ENCODE data around the gene IMPDH1.

The IMPDH1 gene

DNA sequence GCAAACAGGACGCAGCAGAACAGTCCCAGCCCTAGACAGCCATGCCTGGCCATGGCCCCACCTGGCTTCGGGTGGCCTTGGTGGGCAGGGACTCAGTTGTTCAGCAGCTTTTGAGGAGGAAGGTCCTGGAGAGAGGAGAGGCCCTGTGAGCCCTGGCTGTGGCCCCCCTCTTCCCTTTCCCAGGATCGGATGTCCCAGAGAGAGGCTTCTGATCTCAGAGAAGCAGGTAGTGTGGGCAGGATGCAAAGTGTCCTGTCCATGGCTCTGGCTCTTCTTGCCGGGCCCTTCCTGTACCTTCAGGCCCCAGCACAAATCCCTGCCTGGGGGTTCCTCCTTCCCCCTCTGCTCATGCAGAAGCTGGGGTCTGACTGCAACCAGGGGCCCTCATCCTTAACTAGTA lies 49.8 kb downstream of the IMPDH1 start:
- DNase-seq (ENCODE audit: low read depth): no peak

DNA sequence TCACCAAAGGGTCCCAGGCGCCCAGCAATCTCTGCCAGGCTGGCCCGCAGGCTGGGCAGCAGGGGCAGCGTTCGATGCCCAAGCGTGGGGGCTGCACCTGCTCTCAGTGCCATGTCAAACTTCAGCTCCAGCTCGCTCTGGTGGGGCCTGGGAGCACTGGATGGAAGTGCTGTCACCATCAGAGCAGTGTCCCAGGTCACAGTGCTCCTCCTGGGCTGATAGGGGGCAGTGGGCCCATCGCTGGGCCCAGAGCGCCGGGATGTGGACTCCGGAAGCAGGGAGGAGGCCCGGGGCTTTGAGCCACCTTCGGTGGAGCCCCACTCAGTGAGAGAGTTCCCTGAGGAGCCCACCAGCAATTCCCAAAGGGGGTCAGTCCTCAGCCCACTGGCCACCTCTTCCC lies 50.4 kb downstream of the IMPDH1 start:
- DNase-seq (ENCODE audit: low read depth): no peak

DNA sequence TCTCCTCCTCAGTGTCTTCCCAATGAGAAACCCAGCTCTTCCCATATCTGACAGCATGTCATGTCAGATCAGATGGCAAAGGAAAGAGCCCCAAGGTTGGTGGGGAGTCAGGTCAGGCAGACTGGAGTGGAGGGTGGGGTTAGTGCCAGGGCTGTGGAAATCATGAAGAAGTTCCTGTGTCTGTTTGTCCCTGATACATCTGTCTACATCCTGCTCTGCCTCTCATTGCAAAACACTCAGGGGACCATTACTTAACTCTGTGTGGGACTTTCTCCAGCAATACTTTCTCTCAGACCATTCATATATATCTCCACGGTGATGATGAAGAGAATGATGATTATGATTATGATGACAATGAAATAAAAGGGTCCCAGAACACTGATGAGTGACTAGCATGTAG lies 51.5 kb downstream of the IMPDH1 start:
- no peak for DNase-seq (ENCODE audit: low read depth)

DNA sequence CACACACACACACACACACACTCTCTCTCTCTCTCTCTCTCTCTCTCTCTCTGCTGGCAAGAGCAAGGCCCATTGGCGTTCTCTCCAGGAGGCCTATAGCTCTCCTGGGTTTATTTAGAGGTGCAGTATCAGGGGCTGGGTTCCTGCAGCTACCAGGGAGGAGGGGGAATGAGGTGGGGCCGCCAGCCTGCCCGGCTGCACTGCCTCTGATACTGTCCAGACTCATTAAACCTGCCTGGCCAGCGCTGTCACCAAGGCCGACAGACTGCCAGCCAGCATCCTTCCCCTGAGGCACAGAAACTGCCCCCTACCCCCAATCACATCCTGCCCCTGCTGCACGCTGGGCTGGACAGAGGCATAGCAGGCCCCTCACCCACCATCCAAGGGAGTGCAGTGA lies 52.6 kb downstream of the IMPDH1 start:
- DNase-seq (ENCODE audit: low read depth): no peak

DNA sequence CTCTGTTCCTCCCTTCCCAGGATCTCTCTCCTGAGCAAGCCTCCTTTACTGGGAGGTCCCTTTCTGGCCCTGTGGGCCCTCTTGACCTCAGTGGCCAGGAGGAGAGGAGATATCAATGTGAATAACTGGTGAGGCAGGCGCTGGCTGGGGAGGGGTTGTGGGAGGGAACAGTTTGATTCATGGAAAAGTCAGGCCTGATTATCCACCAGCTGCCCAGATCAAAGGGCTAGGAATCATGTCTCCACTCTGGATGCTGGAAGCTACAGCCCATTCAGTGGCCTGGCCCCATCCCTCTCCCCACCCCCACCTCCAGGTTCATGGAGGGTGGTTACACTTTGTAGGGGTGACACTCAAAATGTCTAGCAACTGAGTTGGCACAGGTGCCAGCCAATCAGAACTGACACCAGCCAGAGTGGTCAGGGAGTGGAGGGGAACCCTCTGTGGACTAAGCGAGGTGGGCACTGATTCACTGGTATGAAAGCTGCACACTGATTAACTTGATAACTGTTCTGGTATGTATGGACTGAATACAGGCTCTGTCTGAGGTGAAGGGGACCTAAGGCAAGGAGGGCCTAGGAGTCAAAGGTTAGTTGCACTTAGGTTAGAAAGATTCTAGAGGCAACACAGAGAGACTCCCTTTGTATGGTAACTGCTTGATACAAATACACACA lies 53.1 kb downstream of the IMPDH1 start:
- no peak for DNase-seq (ENCODE audit: low read depth)

DNA sequence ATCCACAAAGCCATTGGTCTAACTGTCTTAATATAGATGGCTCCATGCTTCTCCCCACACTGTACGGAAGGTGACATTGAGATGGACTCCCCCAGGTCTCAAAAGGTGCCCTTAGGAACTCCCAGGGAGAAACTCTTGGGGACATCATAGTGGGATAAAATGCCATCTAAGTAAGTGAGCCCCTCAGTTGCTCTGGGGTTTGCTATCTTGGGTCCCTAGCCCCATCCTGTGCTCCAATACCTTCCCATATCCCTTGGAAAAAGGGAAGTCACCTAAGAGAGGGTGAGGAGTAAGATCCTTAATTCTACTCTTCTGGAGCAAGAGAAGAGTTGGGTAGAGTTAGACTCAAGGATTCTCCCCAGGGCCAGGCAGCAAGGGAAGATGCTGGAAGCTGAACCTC lies 56.2 kb downstream of the IMPDH1 start:
- no peak for DNase-seq (ENCODE audit: low read depth)

DNA sequence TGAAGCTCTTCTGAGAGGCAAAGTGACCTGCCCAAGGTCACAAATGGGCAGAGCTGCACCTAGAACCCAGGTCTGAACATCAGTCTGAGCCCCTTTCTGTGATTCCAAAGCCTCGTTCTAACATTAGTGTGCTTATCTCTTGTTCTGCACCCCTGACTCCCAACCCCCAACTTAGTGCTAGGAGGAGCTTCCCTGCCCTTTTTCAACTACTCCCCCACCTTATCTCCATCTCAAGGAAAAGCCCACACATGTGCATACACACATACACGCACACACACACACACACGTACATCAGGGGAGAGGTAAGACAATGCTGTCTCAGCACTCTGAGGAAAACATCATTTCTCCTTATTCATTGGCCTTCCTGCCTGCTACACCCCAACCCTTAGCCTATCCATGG lies 56.6 kb downstream of the IMPDH1 start:
- DNase-seq (ENCODE audit: low read depth): no peak

DNA sequence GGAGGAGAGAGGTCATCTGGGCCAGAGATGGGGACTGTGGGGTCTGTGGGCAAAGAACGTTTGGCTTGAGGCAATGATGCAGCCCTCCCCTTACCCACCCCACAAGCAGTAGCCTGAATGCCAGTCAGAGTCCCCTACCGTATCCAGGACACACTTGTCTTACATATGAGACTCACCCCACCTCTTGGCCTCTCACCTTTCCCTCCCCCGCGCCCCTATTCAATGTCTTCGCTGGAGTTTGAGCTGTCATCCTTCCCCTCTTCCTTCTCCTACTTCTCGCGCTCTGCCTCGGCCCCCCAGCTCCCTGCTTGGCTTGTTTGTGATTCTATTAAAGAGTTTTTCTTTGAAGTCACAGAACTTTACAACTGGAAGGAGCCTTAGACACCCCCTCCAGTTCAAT lies 57.1 kb downstream of the IMPDH1 start:
- no peak for DNase-seq (ENCODE audit: low read depth)

DNA sequence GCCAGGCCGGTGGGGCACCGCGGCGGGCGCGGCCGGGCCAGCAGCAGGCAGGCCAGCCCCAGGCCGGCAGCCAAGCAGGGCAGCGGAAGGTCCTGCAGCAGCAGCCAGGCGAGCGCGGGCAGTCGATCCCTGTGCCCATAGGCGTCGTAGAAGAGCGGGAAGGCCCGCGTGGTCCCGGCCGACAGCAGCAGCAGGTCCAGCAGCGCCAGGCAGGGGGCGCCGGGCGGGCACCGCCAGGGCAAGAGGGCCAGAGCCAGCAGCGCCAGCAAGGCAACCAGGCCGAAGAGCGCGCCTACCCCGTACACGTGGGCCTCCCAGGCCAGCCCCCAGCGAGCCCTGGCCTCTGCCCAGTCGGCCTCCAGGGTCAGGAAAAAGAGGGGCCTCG lies 57.6 kb downstream of the IMPDH1 start:
- no peak for DNase-seq (ENCODE audit: low read depth)

DNA sequence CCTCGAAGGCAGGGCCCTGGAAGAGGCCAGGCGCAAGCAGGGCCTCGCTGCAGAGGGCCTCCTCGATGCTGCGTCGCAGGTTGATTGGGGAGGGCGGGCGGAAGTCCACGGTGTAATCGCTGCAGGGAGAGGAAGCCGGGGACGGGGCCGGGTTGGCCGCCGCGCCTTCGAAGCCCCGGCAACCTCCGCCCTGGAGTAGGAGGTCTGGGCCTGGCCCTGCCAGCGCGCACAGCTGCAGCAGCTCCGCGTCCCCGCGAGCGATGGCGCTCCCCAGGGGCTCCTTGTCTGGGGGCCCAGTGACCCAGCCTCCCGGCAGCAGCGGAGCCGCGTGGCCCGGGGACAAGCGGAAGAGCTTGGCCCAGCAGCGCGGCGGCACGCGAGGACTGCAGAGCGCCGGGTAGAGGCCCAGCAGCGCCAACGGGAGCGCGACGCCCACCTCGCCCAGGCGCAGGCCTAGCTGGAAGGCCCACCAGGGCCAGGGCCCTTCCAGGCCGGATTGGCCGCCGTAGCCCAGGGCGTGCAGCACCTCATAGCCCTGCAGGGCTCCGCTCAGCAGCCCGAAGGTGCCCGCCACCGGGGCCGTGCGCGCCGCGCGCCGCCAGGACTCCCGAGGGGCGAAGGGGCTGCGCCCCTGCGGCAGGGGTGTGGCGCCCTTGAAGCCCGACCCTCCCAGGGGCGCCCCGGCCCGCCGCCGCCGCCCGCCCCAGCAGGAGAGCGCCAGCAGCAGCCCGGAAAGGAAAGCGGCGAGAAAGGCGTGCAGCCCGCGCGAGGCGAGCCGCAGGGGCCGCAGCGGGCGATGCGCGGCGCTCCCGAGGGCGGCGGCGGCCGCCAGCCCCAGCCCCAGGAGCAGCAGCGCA lies 58.3 kb downstream of the IMPDH1 start:
- no peak for DNase-seq (ENCODE audit: low read depth)

DNA sequence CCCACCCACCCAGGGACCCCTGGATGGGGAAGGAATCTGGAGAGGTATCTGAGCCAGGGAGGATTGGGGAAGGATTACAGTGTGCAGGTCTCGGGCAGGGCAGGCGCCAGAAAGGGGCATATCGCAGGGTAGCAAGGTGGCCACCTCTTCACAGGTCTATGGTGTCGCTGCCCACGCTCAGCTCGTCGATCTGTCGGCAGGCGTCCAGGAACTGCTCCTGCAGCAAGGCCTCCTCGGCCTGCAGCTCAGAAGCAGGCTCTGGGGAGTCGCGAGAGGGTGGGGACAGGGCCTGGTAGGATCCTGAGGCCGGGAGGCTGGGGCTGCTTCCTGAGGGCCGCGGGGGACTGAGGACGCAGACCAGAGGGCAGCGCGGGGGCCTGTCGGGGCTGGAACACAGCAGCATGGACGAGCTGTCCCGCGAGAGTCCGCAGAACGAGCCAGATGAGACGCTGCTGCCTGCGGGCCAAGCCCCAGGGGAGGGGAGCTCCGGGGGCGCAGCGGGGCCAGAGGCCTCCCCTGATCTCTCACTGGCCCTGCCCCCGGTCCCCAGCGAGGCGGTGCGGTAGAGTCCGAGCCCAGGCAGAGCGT lies 59.0 kb downstream of the IMPDH1 start:
- DNase-seq (ENCODE audit: low read depth): no peak

DNA sequence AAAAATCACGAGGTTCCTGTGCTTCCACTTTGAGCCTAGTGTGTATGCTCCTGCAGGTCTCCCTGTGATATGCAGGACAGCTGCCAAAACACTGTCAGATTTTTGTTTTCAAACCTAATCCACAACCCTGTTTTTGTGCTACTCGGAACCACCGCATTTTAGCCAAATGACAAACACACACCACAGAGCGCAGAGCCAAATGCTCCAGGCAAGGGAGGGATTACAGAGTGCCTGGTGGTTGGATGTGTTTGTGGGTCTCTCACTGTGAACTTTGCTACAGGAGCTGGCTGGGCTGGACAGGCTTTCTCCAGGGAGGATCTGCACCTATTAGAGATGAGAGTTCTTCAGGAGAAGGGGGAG lies 60.3 kb downstream of the IMPDH1 start:
- DNase-seq (ENCODE audit: low read depth): no peak

DNA sequence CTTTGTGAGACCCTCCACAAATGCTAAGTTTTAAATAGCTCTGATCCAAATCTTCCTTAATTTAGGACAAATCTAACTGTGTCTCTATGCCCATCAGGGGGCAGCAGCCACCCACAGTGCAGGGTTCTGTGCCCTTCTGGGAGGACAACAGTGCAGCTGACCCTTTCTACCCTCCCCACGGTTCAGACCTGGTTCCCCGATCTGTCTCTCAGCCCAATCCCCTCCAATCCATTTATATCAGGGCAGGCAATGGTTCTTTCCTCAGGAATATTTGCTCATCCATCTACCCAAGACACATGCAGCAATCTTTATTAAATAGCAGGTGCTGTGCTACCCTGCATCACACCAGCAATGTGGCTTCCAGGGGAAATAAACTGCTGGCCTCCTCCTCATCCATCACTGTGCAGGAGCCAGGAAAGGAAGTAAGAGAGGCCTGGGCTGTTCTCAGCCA lies 62.1 kb downstream of the IMPDH1 start:
- no peak for DNase-seq (ENCODE audit: low read depth)

DNA sequence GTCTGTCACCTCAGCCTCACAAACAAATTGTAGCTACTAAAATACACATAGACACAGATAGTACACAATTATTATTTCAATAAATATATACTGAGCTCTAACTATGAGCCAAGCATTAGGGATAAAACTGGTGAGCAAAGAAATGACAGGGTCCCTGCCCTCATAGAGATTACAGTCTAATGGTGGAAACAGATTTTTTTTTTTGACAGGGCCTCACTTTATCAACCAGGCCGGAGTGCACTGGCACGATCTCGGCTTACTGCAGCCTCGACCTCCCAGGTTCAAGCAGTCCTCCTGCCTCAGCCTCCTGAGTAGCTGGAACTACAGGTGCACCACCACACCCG lies 65.4 kb downstream of the IMPDH1 start:
- no peak for DNase-seq (ENCODE audit: low read depth)

DNA sequence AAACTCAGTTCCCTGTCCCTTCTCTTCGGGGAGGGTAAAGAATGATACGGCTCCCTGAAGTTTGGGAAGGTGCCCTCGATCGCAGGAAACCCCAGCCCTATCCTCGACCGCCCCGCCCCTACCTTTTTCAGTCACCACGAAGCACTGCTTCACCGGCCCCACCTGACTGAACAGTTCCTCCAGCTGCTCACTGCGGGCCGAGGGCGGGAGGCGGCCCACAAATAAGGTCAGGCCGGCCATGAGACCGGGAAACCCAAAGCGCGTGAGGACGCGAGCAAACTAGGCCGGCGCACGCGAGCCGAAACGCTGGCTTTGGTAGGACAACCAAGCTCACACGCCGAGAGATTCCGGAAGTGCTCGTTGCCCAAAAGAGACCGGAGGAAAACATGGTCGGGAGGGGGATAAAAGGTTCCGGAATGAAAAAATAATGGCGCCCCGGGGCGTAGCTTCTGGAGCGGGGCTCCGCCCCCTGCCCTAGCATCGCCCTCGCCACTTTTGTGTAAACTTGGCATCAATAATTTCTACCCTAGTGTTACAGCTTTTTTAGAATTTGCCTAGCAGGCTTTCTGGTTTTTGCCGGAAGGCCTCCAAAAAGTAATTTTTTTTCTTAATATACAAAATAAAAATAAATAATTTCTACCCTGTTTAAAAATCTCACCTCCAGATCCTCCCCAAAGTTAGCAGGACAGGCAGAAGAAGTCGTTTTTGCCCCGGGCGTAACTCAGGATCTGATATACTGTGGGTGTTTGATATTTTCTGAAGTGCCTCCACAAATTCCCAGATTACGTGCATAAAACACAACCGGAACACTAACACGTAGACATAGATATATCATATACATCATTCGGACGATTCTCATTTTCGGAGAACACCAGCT lies 66.0 kb downstream of the IMPDH1 start, which contains the start of gene RBM28:
RBM28 (minus strand) TSS at position 355 of the 877 bp plus-strand sequence; CDS start at position 240, 115 bp downstream.
- DNase-seq (ENCODE audit: low read depth): peak; percentile 73

Measured in GM04503 (cell line).